Ishikawa (cell line): ENCODE data around the gene CD34.

Experiments used
- CEBPB ChIP-seq: IDR thresholded peaks from 2 replicates; pipeline ENCODE4 v1.6.1; 2012
- CREB1 ChIP-seq: IDR thresholded peaks from 2 replicates; pipeline ENCODE4 v1.6.1; 2012; ENCODE audit warnings: low read depth
- EP300 ChIP-seq: IDR thresholded peaks from 2 replicates; pipeline ENCODE4 v1.6.1; 2012; ENCODE audit warnings: borderline replicate concordance
- MAX ChIP-seq: IDR thresholded peaks from 2 replicates; pipeline ENCODE4 v1.6.1; 2012
- NFIC ChIP-seq: IDR thresholded peaks from 2 replicates; pipeline ENCODE4 v1.6.1; 2012
- TAF1 ChIP-seq: IDR thresholded peaks from 2 replicates; pipeline ENCODE4 v1.6.1; 2012; ENCODE audit warnings: low read depth, mild to moderate bottlenecking
- TCF12 ChIP-seq: IDR thresholded peaks from 2 replicates; pipeline ENCODE4 v1.6.1; 2012; ENCODE audit warnings: low read depth
- TEAD4 ChIP-seq: IDR thresholded peaks from 2 replicates; pipeline ENCODE4 v1.6.1; 2012
- ZBTB7A ChIP-seq: IDR thresholded peaks from 2 replicates; pipeline ENCODE4 v1.6.1; 2012; ENCODE audit warnings: low read depth

- no peak for TF ChIP-seq TCF12
- no peak for TF ChIP-seq CREB1
- no peak for TF ChIP-seq TEAD4
- no peak for TF ChIP-seq CEBPB
- TF ChIP-seq TAF1: no peak
- TF ChIP-seq NFIC: no peak
- TF ChIP-seq ZBTB7A: no peak
- no peak for TF ChIP-seq EP300
- no peak for TF ChIP-seq MAX
These were observed 52.1 kb downstream of the CD34 start for GRCh38 chr1:207858806-207859205.
